K562 (cell line): Measurements from ENCODE around the gene NELFE. TPM values are rescaled to one million over a fixed set of nuclear protein-coding genes. Genes with fewer than 3 reads are reported as not detected.

ENCODE experiments used
- CBFA2T2 ChIP-seq: fragments of 450-650 bp; conservative IDR thresholded peaks from 2 replicates; pipeline ENCODE4 v1.6.1; 2017; ENCODE audit warnings: mild to moderate bottlenecking
- CCAR2 ChIP-seq: fragments of 200-400 bp; formaldehyde crosslinking; IDR thresholded peaks from 2 replicates; pipeline ENCODE4 v1.6.1; 2017; ENCODE audit warnings: mild to moderate bottlenecking, low read depth, low read length
- CSDE1 ChIP-seq, 2 experiments: fragments of 450-650 bp; IDR thresholded peaks; 2 replicates each; pipeline ENCODE4 v1.6.1; 2016; ENCODE audit warnings: mild to moderate bottlenecking in 1 of 2
- GATA2 ChIP-seq: sonication (generic); formaldehyde crosslinking; IDR thresholded peaks from 2 replicates; pipeline ENCODE4 v1.4.0; 2020; ENCODE audit warnings: mild to moderate bottlenecking, missing genetic modification reagents
- GTF2E2 ChIP-seq: fragments of 200-800 bp; sonication (Bioruptor generic); IDR thresholded peaks from 2 replicates; pipeline ENCODE4 v1.6.1; 2016; ENCODE audit warnings: missing genetic modification characterization, missing compliant biosample characterization
- HMGN3 ChIP-seq: IDR thresholded peaks from 2 replicates; pipeline ENCODE4 v1.6.1; 2011; ENCODE audit warnings: borderline replicate concordance, low read depth, mild to moderate bottlenecking, mixed read lengths, low read length; ENCODE audit not compliant: insufficient read length; ENCODE audit errors: extremely low read depth
- HNRNPUL1 ChIP-seq: fragments of 200-400 bp; formaldehyde crosslinking; IDR thresholded peaks from 2 replicates; pipeline ENCODE4 v1.6.1; 2017; ENCODE audit warnings: low read length
- KAT8 ChIP-seq: fragments of 450-650 bp; IDR thresholded peaks from 2 replicates; pipeline ENCODE4 v1.6.1; 2016; ENCODE audit warnings: low read depth, mild to moderate bottlenecking
- KDM5B ChIP-seq: fragments of 200-600 bp; sonication (generic); IDR thresholded peaks from 2 replicates; pipeline ENCODE4 v1.6.1; 2012; ENCODE audit warnings: low read depth, mild to moderate bottlenecking, moderate library complexity, low read length, control low read depth, inconsistent platforms; ENCODE audit not compliant: insufficient replicate concordance
- KLF13 ChIP-seq: fragments of 450-650 bp; IDR thresholded peaks from 2 replicates; pipeline ENCODE4 v1.6.1; 2016; ENCODE audit warnings: missing genetic modification characterization, low read depth, mild to moderate bottlenecking, missing compliant biosample characterization, moderate library complexity, borderline replicate concordance
- MTA3 ChIP-seq: fragments of 450-650 bp; formaldehyde crosslinking; IDR thresholded peaks from 2 replicates; pipeline ENCODE4 v1.6.1; 2017; ENCODE audit warnings: mild to moderate bottlenecking, borderline replicate concordance
- NCOA6 ChIP-seq: fragments of 450-650 bp; IDR thresholded peaks from 2 replicates; pipeline ENCODE4 v1.6.1; 2017; ENCODE audit warnings: mild to moderate bottlenecking
- RAD21 ChIP-seq, 2 experiments: fragments of 250-450 bp in 1 of 2; fragments of 450-650 bp in 1 of 2; sonication (Bioruptor Pico) in 1 of 2; formaldehyde crosslinking in 1 of 2; IDR thresholded peaks in 1 of 2; conservative IDR thresholded peaks in 1 of 2; 2 replicates each; pipeline versions ENCODE4 v1.4.0 to v1.8.0; 2020 to 2022; ENCODE audit warnings: mild to moderate bottlenecking in 2 of 2, moderate library complexity in 1 of 2
- RHOXF2B ChIP-seq: fragments of 250-450 bp; sonication (Bioruptor Pico); conservative IDR thresholded peaks from 2 replicates; pipeline ENCODE4 v1.5.1; 2021
- SAP30 ChIP-seq: fragments of 200-600 bp; sonication (generic); IDR thresholded peaks from 2 replicates; pipeline ENCODE4 v1.6.1; 2012; ENCODE audit warnings: borderline replicate concordance, low read depth, mild to moderate bottlenecking, moderate library complexity, low read length, control low read depth, inconsistent platforms; ENCODE audit not compliant: insufficient read depth, poor library complexity, severe bottlenecking
- TARDBP ChIP-seq: fragments of 450-650 bp; IDR thresholded peaks from 2 replicates; pipeline ENCODE4 v1.6.1; 2016
- ZNF121 ChIP-seq: sonication (generic); formaldehyde crosslinking; conservative IDR thresholded peaks from 2 replicates; pipeline ENCODE4 v1.8.0; 2022; ENCODE audit warnings: missing genetic modification reagents
- ZNF23 ChIP-seq: fragments of 250-450 bp; sonication (Bioruptor Pico); IDR thresholded peaks from 2 replicates; pipeline ENCODE4 v1.4.0; 2020; ENCODE audit warnings: mild to moderate bottlenecking
- ZNF41 ChIP-seq: fragments of 250-450 bp; sonication (Bioruptor Pico); conservative IDR thresholded peaks from 2 replicates; pipeline ENCODE4 v1.4.0; 2020; ENCODE audit warnings: mild to moderate bottlenecking
- polyA plus RNA-seq, 8 experiments: library from polyadenylated mRNA; depleted of rRNA in 4 of 8; stranded (reverse) in 5 of 8; unstranded in 3 of 8; fragments of >200 nt; fragmentation: Nextera tagmentation in 2 of 8; fragmentation: Illumina TruSeq in 1 of 8; extraction: Ambion mirVana in 2 of 8; extraction: Trizol in 1 of 8; gene quantifications; 2 replicates each; pipeline versions ENCODE4 v1.2.1 to v1.2.3, GENCODE V29; 2011 to 2014; ENCODE audit warnings: inconsistent platforms in 1 of 8, missing spikeins in 1 of 8
- total RNA-seq, 7 experiments: library from RNA; depleted of rRNA in 6 of 7; stranded (reverse); fragments of >200 nt in 6 of 7; fragmentation: Illumina TruSeq in 2 of 7; extraction: Trizol in 2 of 7; gene quantifications; 2 replicates each; pipeline versions ENCODE4 v1.2.1 to v1.2.3, GENCODE V29; 2011 to 2021; ENCODE audit warnings: low replicate concordance in 1 of 7
- TF ChIP-seq, protein P1 (sequence below): fragments of 450-650 bp; IDR thresholded peaks from 2 replicates; pipeline ENCODE4 v1.7.1; 2018; ENCODE audit warnings: mild to moderate bottlenecking, low read depth; ENCODE audit not compliant: partially characterized antibody
- TF ChIP-seq, protein P2 (sequence below): fragments of 450-650 bp; IDR thresholded peaks from 2 replicates; pipeline ENCODE4 v1.6.1; 2018; ENCODE audit not compliant: partially characterized antibody
- TF ChIP-seq, protein P3 (sequence below): sonication (generic); IDR thresholded peaks from 2 replicates; pipeline ENCODE4 v1.6.1; 2016

NELFE gene
- total and polyA plus RNA-seq, 9 of the 15 experiments (the other 6 are each of a cell fraction or from before 2014, with no cell fraction given) = 15.2 to 157 (median 91.5) TPM

DNA sequence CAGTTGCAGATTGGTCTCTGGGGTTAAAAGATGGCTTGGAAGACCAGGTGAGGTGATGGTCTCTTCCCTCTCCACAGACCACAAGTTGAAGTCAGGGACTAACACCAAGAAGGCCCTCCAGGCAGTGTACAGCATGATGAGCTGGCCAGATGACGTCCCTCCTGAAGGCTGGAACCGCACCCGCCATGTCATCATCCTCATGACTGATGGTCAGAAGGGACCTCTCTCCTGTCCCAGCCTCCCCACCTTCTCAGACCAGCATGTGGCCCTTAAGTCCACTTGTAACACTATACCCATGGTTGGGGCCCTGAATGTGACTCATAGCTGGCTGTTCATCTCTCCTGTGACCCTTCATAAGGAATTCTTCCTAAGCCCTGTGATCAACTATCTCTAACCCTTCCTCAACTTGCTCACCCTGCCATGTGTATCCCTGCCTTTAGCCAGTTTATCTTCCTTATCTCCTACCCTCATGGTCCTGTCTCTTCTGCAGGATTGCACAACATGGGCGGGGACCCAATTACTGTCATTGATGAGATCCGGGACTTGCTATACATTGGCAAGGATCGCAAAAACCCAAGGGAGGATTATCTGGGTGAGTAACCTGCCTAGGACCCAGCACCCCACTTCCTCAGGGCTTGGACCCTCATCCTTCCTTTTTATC lies 9.9 kb downstream of the NELFE start (continued):
- TF ChIP-seq, protein P1, sequence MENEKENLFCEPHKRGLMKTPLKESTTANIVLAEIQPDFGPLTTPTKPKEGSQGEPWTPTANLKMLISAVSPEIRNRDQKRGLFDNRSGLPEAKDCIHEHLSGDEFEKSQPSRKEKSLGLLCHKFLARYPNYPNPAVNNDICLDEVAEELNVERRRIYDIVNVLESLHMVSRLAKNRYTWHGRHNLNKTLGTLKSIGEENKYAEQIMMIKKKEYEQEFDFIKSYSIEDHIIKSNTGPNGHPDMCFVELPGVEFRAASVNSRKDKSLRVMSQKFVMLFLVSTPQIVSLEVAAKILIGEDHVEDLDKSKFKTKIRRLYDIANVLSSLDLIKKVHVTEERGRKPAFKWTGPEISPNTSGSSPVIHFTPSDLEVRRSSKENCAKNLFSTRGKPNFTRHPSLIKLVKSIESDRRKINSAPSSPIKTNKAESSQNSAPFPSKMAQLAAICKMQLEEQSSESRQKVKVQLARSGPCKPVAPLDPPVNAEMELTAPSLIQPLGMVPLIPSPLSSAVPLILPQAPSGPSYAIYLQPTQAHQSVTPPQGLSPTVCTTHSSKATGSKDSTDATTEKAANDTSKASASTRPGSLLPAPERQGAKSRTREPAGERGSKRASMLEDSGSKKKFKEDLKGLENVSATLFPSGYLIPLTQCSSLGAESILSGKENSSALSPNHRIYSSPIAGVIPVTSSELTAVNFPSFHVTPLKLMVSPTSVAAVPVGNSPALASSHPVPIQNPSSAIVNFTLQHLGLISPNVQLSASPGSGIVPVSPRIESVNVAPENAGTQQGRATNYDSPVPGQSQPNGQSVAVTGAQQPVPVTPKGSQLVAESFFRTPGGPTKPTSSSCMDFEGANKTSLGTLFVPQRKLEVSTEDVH = no peak
- TF ChIP-seq KLF13 (tag) (peak; percentile 37; the same call in 1 of the 2 replicates), CSDE1 (IDR thresholded peaks at IDR 0.05) (no peak), HMGN3 (no peak), ZNF23 (CRISPR knock-in tag) (no peak), CBFA2T2 (peak; percentile 55), RHOXF2B (CRISPR knock-in tag) (no peak; the same call in 1 of the 2 replicates), HNRNPUL1 (peak; percentile 27; the same call in 1 of the 2 replicates), GATA2 (CRISPR knock-in tag) (peak; percentile 57; the same call in 1 of the 2 replicates), NCOA6 (no peak), ZNF41 (CRISPR knock-in tag) (no peak), RAD21 (CRISPR knock-in tag; conservative IDR thresholded peaks at IDR 0.05 in 1 of 2, IDR thresholded peaks at IDR 0.05 in 1 of 2) (no peak), KAT8 (no peak), MTA3 (0 out of 2 replicates have a peak, but pooled peaks have one; percentile 78), ZNF121 (CRISPR knock-in tag) (no peak), CCAR2 (no peak), KDM5B (peak; percentile 59), SAP30 (peak; percentile 44), GTF2E2 (tag) (no peak), TARDBP (no peak)
- TF ChIP-seq, protein P2, sequence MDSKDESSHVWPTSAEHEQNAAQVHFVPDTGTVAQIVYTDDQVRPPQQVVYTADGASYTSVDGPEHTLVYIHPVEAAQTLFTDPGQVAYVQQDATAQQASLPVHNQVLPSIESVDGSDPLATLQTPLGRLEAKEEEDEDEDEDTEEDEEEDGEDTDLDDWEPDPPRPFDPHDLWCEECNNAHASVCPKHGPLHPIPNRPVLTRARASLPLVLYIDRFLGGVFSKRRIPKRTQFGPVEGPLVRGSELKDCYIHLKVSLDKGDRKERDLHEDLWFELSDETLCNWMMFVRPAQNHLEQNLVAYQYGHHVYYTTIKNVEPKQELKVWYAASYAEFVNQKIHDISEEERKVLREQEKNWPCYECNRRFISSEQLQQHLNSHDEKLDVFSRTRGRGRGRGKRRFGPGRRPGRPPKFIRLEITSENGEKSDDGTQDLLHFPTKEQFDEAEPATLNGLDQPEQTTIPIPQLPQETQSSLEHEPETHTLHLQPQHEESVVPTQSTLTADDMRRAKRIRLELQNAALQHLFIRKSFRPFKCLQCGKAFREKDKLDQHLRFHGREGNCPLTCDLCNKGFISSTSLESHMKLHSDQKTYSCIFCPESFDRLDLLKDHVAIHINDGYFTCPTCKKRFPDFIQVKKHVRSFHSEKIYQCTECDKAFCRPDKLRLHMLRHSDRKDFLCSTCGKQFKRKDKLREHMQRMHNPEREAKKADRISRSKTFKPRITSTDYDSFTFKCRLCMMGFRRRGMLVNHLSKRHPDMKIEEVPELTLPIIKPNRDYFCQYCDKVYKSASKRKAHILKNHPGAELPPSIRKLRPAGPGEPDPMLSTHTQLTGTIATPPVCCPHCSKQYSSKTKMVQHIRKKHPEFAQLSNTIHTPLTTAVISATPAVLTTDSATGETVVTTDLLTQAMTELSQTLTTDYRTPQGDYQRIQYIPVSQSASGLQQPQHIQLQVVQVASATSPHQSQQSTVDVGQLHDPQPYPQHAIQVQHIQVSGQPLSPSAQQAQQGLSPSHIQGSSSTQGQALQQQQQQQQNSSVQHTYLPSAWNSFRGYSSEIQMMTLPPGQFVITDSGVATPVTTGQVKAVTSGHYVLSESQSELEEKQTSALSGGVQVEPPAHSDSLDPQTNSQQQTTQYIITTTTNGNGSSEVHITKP = peak; percentile 89
- TF ChIP-seq, protein P3, sequence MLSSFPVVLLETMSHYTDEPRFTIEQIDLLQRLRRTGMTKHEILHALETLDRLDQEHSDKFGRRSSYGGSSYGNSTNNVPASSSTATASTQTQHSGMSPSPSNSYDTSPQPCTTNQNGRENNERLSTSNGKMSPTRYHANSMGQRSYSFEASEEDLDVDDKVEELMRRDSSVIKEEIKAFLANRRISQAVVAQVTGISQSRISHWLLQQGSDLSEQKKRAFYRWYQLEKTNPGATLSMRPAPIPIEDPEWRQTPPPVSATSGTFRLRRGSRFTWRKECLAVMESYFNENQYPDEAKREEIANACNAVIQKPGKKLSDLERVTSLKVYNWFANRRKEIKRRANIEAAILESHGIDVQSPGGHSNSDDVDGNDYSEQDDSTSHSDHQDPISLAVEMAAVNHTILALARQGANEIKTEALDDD = peak; percentile 82
